Thyroid gland (tissue), 4 donors: Measurements from ENCODE around the gene SPDYE18.
"Not testable (repeated sequence)": the region's sequence is repeated elsewhere in the genome, so short reads cannot be mapped to it uniquely, and the experiment has no call there.

ENCODE experiments used
- CTCF ChIP-seq, 6 experiments: fragments of 200-600 bp in 3 of 6; fragments of 450-650 bp in 3 of 6; sonication (generic) in 3 of 6; IDR thresholded peaks; one replicate each; pipeline ENCODE4 v1.5.1; 2016 to 2019; ENCODE audit warnings: antibody characterized with exemption in 6 of 6, mild to moderate bottlenecking in 2 of 6, inconsistent platforms in 1 of 6, moderate library complexity in 1 of 6
- POLR2A ChIP-seq, 2 donors: fragments of 450-650 bp; IDR thresholded peaks; one replicate each; pipeline ENCODE4 v1.6.1; 2017; ENCODE audit warnings: antibody characterized with exemption in 2 of 2, mild to moderate bottlenecking in 2 of 2, moderate library complexity in 1 of 2

GRCh38 chr7:77077060-77077459, 14.7 kb upstream of the SPDYE18 start:
- TF ChIP-seq CTCF, POLR2A (IDR thresholded peaks at IDR 0.05): not testable (repeated sequence)
